HCT116 (cell line): Measurements from ENCODE around the gene FEV. TPM values are rescaled to one million over a fixed set of nuclear protein-coding genes. Genes with fewer than 3 reads are reported as not detected.
A peak's percentile ranks its signal among the peaks of the same experiment; 100 is the strongest.

Source experiments
- ATAC-seq: fragments of 200-7000 bp; cut with Tn5 transposase; 2 replicates; pipeline ENCODE4 v1.9.1; 2020; ENCODE audit warnings: mild to moderate bottlenecking, moderate library complexity
- BruUV-seq: library from RNA; stranded (reverse); fragments of 400-500 nt; replicated peaks from 2 replicates; lab custom pipeline; 2021; lab: Mats Ljungman, UMichigan
- CTCF ChIA-PET: fragments of 300-600 bp; sonication (Branson Sonifier 250); formaldehyde crosslinking; loops from one replicate; lab custom pipeline; 2021; ENCODE audit warnings: antibody characterized with exemption; lab: Charles Lee
- POLR2A ChIA-PET: fragments of 300-600, 350-600 bp; sonication (Branson Sonifier 250); formaldehyde crosslinking; loops from one replicate; lab custom pipeline; 2021; ENCODE audit warnings: antibody characterized with exemption; lab: Charles Lee
- RAD21 ChIA-PET, 2 experiments: fragments of 300-600 bp; sonication (Branson Sonifier 250); formaldehyde crosslinking; loops; one replicate each; lab custom pipeline; 2023; ENCODE audit warnings: low total read pairs in 2 of 2; ENCODE audit not compliant: uncharacterized antibody in 2 of 2, unreplicated experiment in 2 of 2, low non-redundant PET in 1 of 2; lab: Charles Lee
- DNase-seq: peaks from one replicate; pipeline ENCODE4 v3.0.0-alpha.2; 2010; ENCODE audit warnings: low read depth, low spot score
- H2AFZ ChIP-seq: fragments of 200-600 bp; shearing (Covaris generic), sonication (generic); 2 replicates; pipeline ENCODE4 v1.6.1; 2017; ENCODE audit warnings: low read depth, mixed run types, mixed read lengths, antibody characterized with exemption, low read length; ENCODE audit not compliant: poor library complexity, severe bottlenecking
- H3K27ac ChIP-seq: 2 replicates; pipeline ENCODE4 v1.5.1; 2012; ENCODE audit warnings: low read depth, low read length
- H3K27me3 ChIP-seq: fragments of 200-600 bp; sonication (generic); 2 replicates; pipeline ENCODE4 v1.6.1; 2016; ENCODE audit warnings: mixed run types, low read length, mixed read lengths; ENCODE audit not compliant: insufficient read depth
- H3K36me3 ChIP-seq, 2 experiments: fragments of 200-500 bp in 1 of 2; fragments of 200-600 bp in 1 of 2; sonication (Bioruptor generic) in 1 of 2; sonication (generic) in 1 of 2; 2 replicates each; pipeline versions ENCODE4 v1.5.1 to v1.6.1; 2014 to 2016; ENCODE audit warnings: low read length in 2 of 2, inconsistent platforms in 1 of 2, mixed read lengths in 1 of 2, mixed run types in 1 of 2; ENCODE audit not compliant: insufficient read depth in 2 of 2, control insufficient read depth in 1 of 2
- H3K4me1 ChIP-seq, 2 experiments: fragments of 200-600 bp in 1 of 2; sonication (generic) in 1 of 2; 2 replicates each; pipeline versions ENCODE4 v1.5.1 to v1.6.1; 2012 to 2017; ENCODE audit warnings: low read length in 2 of 2, inconsistent platforms in 1 of 2, mild to moderate bottlenecking in 1 of 2, mixed read lengths in 1 of 2, mixed run types in 1 of 2, moderate library complexity in 1 of 2; ENCODE audit not compliant: insufficient read depth in 2 of 2, control insufficient read depth in 1 of 2
- H3K4me2 ChIP-seq: fragments of 200-600 bp; sonication (generic); 2 replicates; pipeline ENCODE4 v1.6.1; 2017; ENCODE audit warnings: mixed run types, low read length, mixed read lengths
- H3K4me3 ChIP-seq, 2 experiments: fragments of 200-600 bp in 1 of 2; sonication (generic) in 1 of 2; replicated peaks in 1 of 2; 2 replicates each; pipeline ENCODE4 v1.5.1; 2011 to 2016; ENCODE audit warnings: low read length in 2 of 2, control low read depth in 1 of 2, low read depth in 1 of 2, mild to moderate bottlenecking in 1 of 2, mixed read lengths in 1 of 2, mixed run types in 1 of 2
- H3K79me2 ChIP-seq: fragments of 200-600 bp; sonication (generic); 2 replicates; pipeline ENCODE4 v1.6.1; 2017; ENCODE audit warnings: mild to moderate bottlenecking, mixed run types, low read length, moderate library complexity, mixed read lengths; ENCODE audit not compliant: insufficient read depth
- H3K9ac ChIP-seq: fragments of 200-600 bp; sonication (generic); 2 replicates; pipeline ENCODE4 v1.6.1; 2016; ENCODE audit warnings: low read length, mixed read lengths
- H3K9me2 ChIP-seq: fragments of 200-600 bp; sonication (generic), shearing (Covaris generic); 2 replicates; pipeline ENCODE4 v1.6.1; 2017; ENCODE audit warnings: mixed run types, mild to moderate bottlenecking, moderate library complexity; ENCODE audit not compliant: insufficient read depth
- H3K9me3 ChIP-seq, 2 experiments: fragments of 200-500 bp in 1 of 2; fragments of 200-600 bp in 1 of 2; sonication (Bioruptor generic) in 1 of 2; sonication (generic) in 1 of 2; 2 replicates each; pipeline ENCODE4 v1.6.1; 2014 to 2017; ENCODE audit warnings: low read length in 2 of 2, mixed read lengths in 2 of 2, inconsistent platforms in 1 of 2, low read depth in 1 of 2, mild to moderate bottlenecking in 1 of 2, mixed run types in 1 of 2, moderate library complexity in 1 of 2; ENCODE audit not compliant: control insufficient read depth in 1 of 2, insufficient read depth in 1 of 2
- H4K20me1 ChIP-seq: fragments of 200-600 bp; sonication (generic), shearing (Covaris generic); 2 replicates; pipeline ENCODE4 v1.6.1; 2017; ENCODE audit warnings: mixed run types, mild to moderate bottlenecking, moderate library complexity; ENCODE audit not compliant: insufficient read depth
- CBX3 ChIP-seq: IDR thresholded peaks from 2 replicates; pipeline ENCODE4 v1.6.1; 2012; ENCODE audit warnings: low read depth
- CEBPB ChIP-seq: IDR thresholded peaks from 2 replicates; pipeline ENCODE4 v1.6.1; 2012; ENCODE audit warnings: low read depth
- EZH2 ChIP-seq: fragments of 200-600 bp; sonication (generic); IDR thresholded peaks from 2 replicates; pipeline ENCODE4 v1.6.1; 2017; ENCODE audit warnings: antibody characterized with exemption, mixed run types
- FOSL1 ChIP-seq: IDR thresholded peaks from 2 replicates; pipeline ENCODE4 v1.6.1; 2012; ENCODE audit warnings: low read depth
- POLR2A ChIP-seq: IDR thresholded peaks from 2 replicates; pipeline ENCODE4 v1.7.0; 2011; ENCODE audit warnings: borderline replicate concordance; ENCODE audit not compliant: insufficient read depth, insufficient read length; ENCODE audit errors: extremely low read depth
- RAD21 ChIP-seq: IDR thresholded peaks from 2 replicates; pipeline ENCODE4 v1.6.1; 2012; ENCODE audit warnings: low read depth, mild to moderate bottlenecking
- ZFX ChIP-seq: fragments of 450-650 bp; IDR thresholded peaks from 2 replicates; pipeline ENCODE4 v1.6.1; 2017
- ZNF274 ChIP-seq: fragments of 200-500 bp; sonication (Bioruptor generic); IDR thresholded peaks from 2 replicates; pipeline ENCODE4 v1.6.1; 2014; ENCODE audit warnings: mild to moderate bottlenecking, low read depth, low read length, inconsistent platforms
- intact Hi-C: fragments of 100-400 bp; cut with micrococcal nuclease; formaldehyde crosslinking; loops from 2 replicates; pipeline ENCODE4 v1.10.0; 2022
- total RNA-seq: library from RNA; stranded (reverse); gene quantifications from one replicate; pipeline ENCODE4 v1.2.1, GENCODE V29; 2021; ENCODE audit not compliant: unreplicated experiment
- TF ChIP-seq, protein P1 (sequence below): IDR thresholded peaks from 2 replicates; pipeline ENCODE4 v1.6.1; 2011; ENCODE audit warnings: mild to moderate bottlenecking, low read length, moderate library complexity; ENCODE audit not compliant: insufficient replicate concordance; ENCODE audit errors: extremely low read depth

Gene FEV
- total RNA-seq, 1 experiment from 2014 or later: not detected

GRCh38 chr2:218975060-218975777 lies 9.8 kb downstream of the FEV start:
- TF ChIP-seq, protein P1, sequence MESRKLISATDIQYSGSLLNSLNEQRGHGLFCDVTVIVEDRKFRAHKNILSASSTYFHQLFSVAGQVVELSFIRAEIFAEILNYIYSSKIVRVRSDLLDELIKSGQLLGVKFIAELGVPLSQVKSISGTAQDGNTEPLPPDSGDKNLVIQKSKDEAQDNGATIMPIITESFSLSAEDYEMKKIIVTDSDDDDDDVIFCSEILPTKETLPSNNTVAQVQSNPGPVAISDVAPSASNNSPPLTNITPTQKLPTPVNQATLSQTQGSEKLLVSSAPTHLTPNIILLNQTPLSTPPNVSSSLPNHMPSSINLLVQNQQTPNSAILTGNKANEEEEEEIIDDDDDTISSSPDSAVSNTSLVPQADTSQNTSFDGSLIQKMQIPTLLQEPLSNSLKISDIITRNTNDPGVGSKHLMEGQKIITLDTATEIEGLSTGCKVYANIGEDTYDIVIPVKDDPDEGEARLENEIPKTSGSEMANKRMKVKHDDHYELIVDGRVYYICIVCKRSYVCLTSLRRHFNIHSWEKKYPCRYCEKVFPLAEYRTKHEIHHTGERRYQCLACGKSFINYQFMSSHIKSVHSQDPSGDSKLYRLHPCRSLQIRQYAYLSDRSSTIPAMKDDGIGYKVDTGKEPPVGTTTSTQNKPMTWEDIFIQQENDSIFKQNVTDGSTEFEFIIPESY: no peak
- no peak for TF ChIP-seq CBX3
- peak; percentile 28 for TF ChIP-seq RAD21
- Histone ChIP-seq H3K36me3 (no peaks in the 10 kb centered on the region), H3K9ac (no peak overlapping the region), H3K4me3 (no peak overlapping the region), H3K9me3 (no peaks in the 10 kb centered on the region), H2AFZ (no peak overlapping the region), H3K27ac (no peak overlapping the region), H3K27me3 (no peaks in the 10 kb centered on the region), H3K79me2 (no peaks in the 10 kb centered on the region), H3K4me2 (no peak overlapping the region), H3K9me2 (no peaks in the 10 kb centered on the region), H4K20me1 (no peaks in the 10 kb centered on the region), H3K4me1 (peaks cover 0 to 8% of the 10 kb centered on the region in 2 experiments; a peak in 1 of 4 replicates)
- intact Hi-C loops: no loop called here
- no TSS peak for BruUV-seq
- RAD21 ChIA-PET: no interaction called here
- CTCF ChIA-PET: interaction anchor here (0.8 to 1.0 kb wide), 2 partner anchors 22 to 77 kb away, joined by 3 to 4 read pairs; no protein-coding TSS in a partner anchor
- POLR2A ChIA-PET: no interaction called here
- DNase-seq: no peak
- no peak for ATAC-seq

- Histone ChIP-seq H3K9me3 (no peaks in the 10 kb centered on the region), H3K79me2 (no peaks in the 10 kb centered on the region), H3K27ac (no peak overlapping the region), H3K4me3 (no peak overlapping the region), H3K9me2 (no peaks in the 10 kb centered on the region), H4K20me1 (no peaks in the 10 kb centered on the region), H3K4me1 (no peaks in the 10 kb centered on the region), H3K9ac (no peak overlapping the region)
- intact Hi-C loops: no loop called here
- no peak for ATAC-seq
- RAD21 ChIA-PET: no interaction called here
- POLR2A ChIA-PET: no interaction called here
- BruUV-seq: no TSS peak
- no peak for DNase-seq
- TF ChIP-seq FOSL1: no peak
- TF ChIP-seq CEBPB: no peak
- no peak for TF ChIP-seq ZNF274
- no peak for TF ChIP-seq EZH2
- no peak for TF ChIP-seq POLR2A
- TF ChIP-seq ZFX: no peak
- TF ChIP-seq, all 23 proteins: peak for 0
- CTCF ChIA-PET: no interaction called here
- H3K36me3 ChIP-seq: no peaks in the 10 kb centered on the region
- H3K4me2 ChIP-seq: no peak overlapping the region
- no peak overlapping the region for H2AFZ ChIP-seq
- H3K27me3 ChIP-seq: 0 out of 2 replicates have a peak, but pooled peaks cover 5% of the 10 kb centered on the region
These were observed 14.1 kb downstream of the FEV start for GRCh38 chr2:218970894-218971293.
